ENCODE data around the gene PKD2. TPM values are rescaled to one million over a fixed set of nuclear protein-coding genes. Genes with fewer than 3 reads are reported as not detected.

PKD2 gene
- polyA plus RNA-seq, 3 donors, result 1.2 to 9.7 (median 2.4) TPM

- Mint-ChIP-seq H3K36me3 (peaks cover 0 to 1% of the 10 kb centered on the region in 2 donors), H3K27me3 (ENCODE audit: low read depth in 3 of 3) (peaks cover 12 to 13% (median 12%) of the 10 kb centered on the region in 3 donors), H3K4me1 (peaks cover 7% of the 10 kb centered on the region), H3K4me3 (no peak overlapping the region), H3K27ac (no peak overlapping the region), H3K9me3 (peaks cover 0 to 3% (median 0%) of the 10 kb centered on the region in 7 donors)
- Histone ChIP-seq H3K27me3 (ENCODE audit: control insufficient read depth in 2 of 2, insufficient read depth in 2 of 2, low read length in 2 of 2) (peaks cover 0 to 8% of the 10 kb centered on the region in 2 donors), H3K27ac (ENCODE audit: low read depth in 1 of 2, low read length in 2 of 2) (no peak overlapping the region), H3K79me2 (ENCODE audit: insufficient read depth, low read length) (peaks cover 2% of the 10 kb centered on the region), H2AFZ (ENCODE audit: insufficient read depth, low read depth, low read length, poor library complexity, severe bottlenecking) (peak overlapping the region; percentile 17), H3K36me3 (replicated peaks in 1 of 2; ENCODE audit: control insufficient read depth in 1 of 2, insufficient read depth in 2 of 2, low read length in 2 of 2) (no peaks in the 10 kb centered on the region), H4K20me1 (ENCODE audit: insufficient read depth, low read length) (no peaks in the 10 kb centered on the region), H3K9me3 (replicated peaks in 1 of 2; ENCODE audit: control insufficient read depth in 1 of 2, insufficient read depth in 1 of 2, low read length in 2 of 2) (no peaks in the 10 kb centered on the region), H3K4me3 (replicated peaks in 1 of 3; ENCODE audit: low read depth in 2 of 3, low read length in 3 of 3) (no peak overlapping the region), H3K4me2 (replicated peaks; ENCODE audit: extremely low read depth, low read length, poor library complexity, severe bottlenecking) (no peak overlapping the region), H3K9ac (ENCODE audit: insufficient read depth, low read length, poor library complexity, severe bottlenecking) (no peak overlapping the region), H3K4me1 (ENCODE audit: control insufficient read depth in 1 of 2, insufficient read depth in 2 of 2, low read length in 2 of 2) (peaks cover 4 to 9% of the 10 kb centered on the region in 2 donors)
- intact Hi-C loops (cut with micrococcal nuclease), result no loop called here
- no peak for TF ChIP-seq CTCF (IDR thresholded peaks at IDR 0.05)
- no peak for DNase-seq
- WGBS (ENCODE audit: insufficient coverage), result 100% methylated on average over 1 of the region's 3 CpGs
These were observed 4.2 kb upstream of the PKD2 start for GRCh38 chr4:88003261-88003660.

- Histone ChIP-seq H3K4me2 (replicated peaks; ENCODE audit: extremely low read depth, low read length, poor library complexity, severe bottlenecking) (no peak overlapping the region), H3K79me2 (ENCODE audit: insufficient read depth, low read length) (peaks cover 21% of the 10 kb centered on the region), H3K27ac (ENCODE audit: low read depth in 1 of 2, low read length in 2 of 2) (no peak overlapping the region), H3K36me3 (replicated peaks in 1 of 2; ENCODE audit: control insufficient read depth in 1 of 2, insufficient read depth in 2 of 2, low read length in 2 of 2) (no peaks in the 10 kb centered on the region), H3K27me3 (ENCODE audit: control insufficient read depth in 2 of 2, insufficient read depth in 2 of 2, low read length in 2 of 2) (peaks cover 0 to 8% of the 10 kb centered on the region in 2 donors), H3K4me1 (ENCODE audit: control insufficient read depth in 1 of 2, insufficient read depth in 2 of 2, low read length in 2 of 2) (peaks cover 16 to 24% of the 10 kb centered on the region in 2 donors), H2AFZ (ENCODE audit: insufficient read depth, low read depth, low read length, poor library complexity, severe bottlenecking) (no peak overlapping the region), H3K9ac (ENCODE audit: insufficient read depth, low read length, poor library complexity, severe bottlenecking) (no peak overlapping the region), H3K9me3 (replicated peaks in 1 of 2; ENCODE audit: control insufficient read depth in 1 of 2, insufficient read depth in 1 of 2, low read length in 2 of 2) (no peaks in the 10 kb centered on the region), H4K20me1 (ENCODE audit: insufficient read depth, low read length) (no peaks in the 10 kb centered on the region), H3K4me3 (replicated peaks in 1 of 3; ENCODE audit: low read depth in 2 of 3, low read length in 3 of 3) (no peak overlapping the region)
- H3K4me3 Mint-ChIP-seq, result no peak overlapping the region
- intact Hi-C loops (cut with micrococcal nuclease), result no loop called here
- peaks cover 11 to 12% (median 12%) of the 10 kb centered on the region in 3 donors for H3K27me3 Mint-ChIP-seq (ENCODE audit: low read depth in 3 of 3)
- DNase-seq, result no peak
- H3K4me1 Mint-ChIP-seq, result peaks cover 19% of the 10 kb centered on the region
- H3K36me3 Mint-ChIP-seq, result peaks cover 0 to 1% of the 10 kb centered on the region in 2 donors
- no peak for TF ChIP-seq CTCF (IDR thresholded peaks at IDR 0.05)
- no peak overlapping the region for H3K27ac Mint-ChIP-seq
- 93% methylated on average over 2 of the region's 2 CpGs for WGBS (ENCODE audit: insufficient coverage)
- H3K9me3 Mint-ChIP-seq, result peaks cover 0 to 3% (median 0%) of the 10 kb centered on the region in 7 donors
These were observed 2.4 kb upstream of the PKD2 start for GRCh38 chr4:88005076-88005475.

Measured in CD14-positive monocyte (primary cell).